Measurements from ENCODE around the gene SPIN1. TPM values are rescaled to one million over a fixed set of nuclear protein-coding genes. Genes with fewer than 3 reads are reported as not detected.

SPIN1 gene
- total and polyA plus RNA-seq, 2 donors (not counting 1 experiment from before 2014, with no cell fraction given): 9.9 to 24.9 TPM

GRCh38 chr9:88420227-88420626 is 32.0 kb downstream of the SPIN1 start:
- Histone ChIP-seq H3K4me2 (replicated peaks; ENCODE audit: low read depth, low read length, poor library complexity, severe bottlenecking) (no peak overlapping the region), H3K27me3 (replicated peaks in 1 of 4; ENCODE audit: control extremely low read depth in 1 of 4, control insufficient read depth in 3 of 4, insufficient read depth in 4 of 4, low read length in 3 of 4) (no peaks in the 10 kb centered on the region), H4K20me1 (ENCODE audit: control insufficient read depth, insufficient read depth, low read length, poor library complexity, severe bottlenecking) (no peaks in the 10 kb centered on the region), H3K36me3 (replicated peaks in 1 of 2; ENCODE audit: control extremely low read depth in 1 of 2, control insufficient read depth in 1 of 2, extremely low read depth in 1 of 2, insufficient read depth in 2 of 2, low read length in 1 of 2) (peaks cover 0 to 11% of the 10 kb centered on the region in 2 experiments), H3K79me2 (ENCODE audit: control insufficient read depth, insufficient read depth, low read length) (peaks cover 57% of the 10 kb centered on the region), H3K9me3 (ENCODE audit: control extremely low read depth in 1 of 3, control insufficient read depth in 2 of 3, insufficient read depth in 1 of 3, low read length in 2 of 3) (peaks cover 3 to 28% (median 27%) of the 10 kb centered on the region in 3 donors), H3K4me1 (ENCODE audit: control insufficient read depth in 2 of 2, insufficient read depth in 2 of 2, low read length in 2 of 2) (no peaks in the 10 kb centered on the region), H3K4me3 (ENCODE audit: control extremely low read depth in 1 of 5, extremely low read depth in 1 of 5, insufficient read depth in 1 of 5, low read depth in 2 of 5, low read length in 4 of 5) (no peak overlapping the region), H2AFZ (ENCODE audit: insufficient read depth, low read depth, low read length, poor library complexity, severe bottlenecking) (no peak overlapping the region), H3K27ac (ENCODE audit: low read length in 2 of 2) (no peak overlapping the region), H3K9ac (ENCODE audit: low read length) (no peak overlapping the region)
- ChIA-PET POLR2A (no interaction called here), CTCF (no interaction called here)
- H3K27me3 Mint-ChIP-seq: no peaks in the 10 kb centered on the region
- ATAC-seq (ENCODE audit: low read depth): no peak
- intact Hi-C loops (cut with micrococcal nuclease): no loop called here
- no peak overlapping the region for H3K4me3 Mint-ChIP-seq
- 99% methylated on average over 7 of the region's 7 CpGs for WGBS (ENCODE audit: insufficient coverage)
- peaks cover 6% of the 10 kb centered on the region for H3K9me3 Mint-ChIP-seq (ENCODE audit: insufficient read depth)
- H3K27ac Mint-ChIP-seq: no peak overlapping the region
- H3K4me1 Mint-ChIP-seq: no peaks in the 10 kb centered on the region
- DNase-seq: no peak
- TF ChIP-seq, protein P1, sequence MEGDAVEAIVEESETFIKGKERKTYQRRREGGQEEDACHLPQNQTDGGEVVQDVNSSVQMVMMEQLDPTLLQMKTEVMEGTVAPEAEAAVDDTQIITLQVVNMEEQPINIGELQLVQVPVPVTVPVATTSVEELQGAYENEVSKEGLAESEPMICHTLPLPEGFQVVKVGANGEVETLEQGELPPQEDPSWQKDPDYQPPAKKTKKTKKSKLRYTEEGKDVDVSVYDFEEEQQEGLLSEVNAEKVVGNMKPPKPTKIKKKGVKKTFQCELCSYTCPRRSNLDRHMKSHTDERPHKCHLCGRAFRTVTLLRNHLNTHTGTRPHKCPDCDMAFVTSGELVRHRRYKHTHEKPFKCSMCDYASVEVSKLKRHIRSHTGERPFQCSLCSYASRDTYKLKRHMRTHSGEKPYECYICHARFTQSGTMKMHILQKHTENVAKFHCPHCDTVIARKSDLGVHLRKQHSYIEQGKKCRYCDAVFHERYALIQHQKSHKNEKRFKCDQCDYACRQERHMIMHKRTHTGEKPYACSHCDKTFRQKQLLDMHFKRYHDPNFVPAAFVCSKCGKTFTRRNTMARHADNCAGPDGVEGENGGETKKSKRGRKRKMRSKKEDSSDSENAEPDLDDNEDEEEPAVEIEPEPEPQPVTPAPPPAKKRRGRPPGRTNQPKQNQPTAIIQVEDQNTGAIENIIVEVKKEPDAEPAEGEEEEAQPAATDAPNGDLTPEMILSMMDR (IDR thresholded peaks at IDR 0.05): no peak
- no peak for TF ChIP-seq EZH2 (IDR thresholded peaks at IDR 0.05; ENCODE audit: borderline replicate concordance, insufficient read depth, low read depth, low read length, poor library complexity, severe bottlenecking)

DNA sequence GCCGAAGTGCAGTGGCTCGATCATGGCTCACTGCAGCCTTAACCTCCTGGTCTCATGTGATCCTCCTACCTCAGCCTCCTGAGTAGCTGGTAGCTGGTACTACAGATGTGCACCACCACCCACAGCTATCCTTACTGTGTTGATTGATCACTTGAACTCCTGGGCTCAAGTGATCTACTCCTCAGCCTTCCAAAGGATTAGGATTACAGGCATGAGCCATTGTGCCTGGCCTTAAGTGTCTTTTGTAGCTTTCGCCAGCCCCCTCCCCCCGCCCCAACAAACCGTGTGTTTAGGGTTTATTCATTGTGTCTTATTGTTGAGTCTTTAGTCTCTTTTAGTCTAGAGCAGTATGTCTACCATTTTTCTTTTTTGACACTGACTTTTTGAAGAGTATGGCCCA is 33.1 kb downstream of the SPIN1 start:
- no peak overlapping the region for H2AFZ ChIP-seq (ENCODE audit: insufficient read depth, low read depth, low read length, poor library complexity, severe bottlenecking)
- ATAC-seq (ENCODE audit: low read depth): no peak
- no peak for TF ChIP-seq EZH2 (IDR thresholded peaks at IDR 0.05; ENCODE audit: borderline replicate concordance, insufficient read depth, low read depth, low read length, poor library complexity, severe bottlenecking)
- TF ChIP-seq, protein P1 (IDR thresholded peaks at IDR 0.05): no peak
- Mint-ChIP-seq H3K9me3 (ENCODE audit: insufficient read depth) (peaks cover 6% of the 10 kb centered on the region), H3K27ac (no peak overlapping the region), H3K27me3 (no peaks in the 10 kb centered on the region), H3K4me3 (no peak overlapping the region), H3K4me1 (no peaks in the 10 kb centered on the region)
- DNase-seq: no peak
- ChIA-PET POLR2A (no interaction called here), CTCF (no interaction called here)
- H3K27me3 ChIP-seq (replicated peaks in 1 of 4; ENCODE audit: control extremely low read depth in 1 of 4, control insufficient read depth in 3 of 4, insufficient read depth in 4 of 4, low read length in 3 of 4): no peaks in the 10 kb centered on the region
- H3K9me3 ChIP-seq (ENCODE audit: control extremely low read depth in 1 of 3, control insufficient read depth in 2 of 3, insufficient read depth in 1 of 3, low read length in 2 of 3): peaks cover 3 to 27% (median 21%) of the 10 kb centered on the region in 3 donors
- H3K9ac ChIP-seq (ENCODE audit: low read length): no peak overlapping the region
- H3K79me2 ChIP-seq (ENCODE audit: control insufficient read depth, insufficient read depth, low read length): peaks cover 54% of the 10 kb centered on the region
- intact Hi-C loops (cut with micrococcal nuclease): no loop called here
- H4K20me1 ChIP-seq (ENCODE audit: control insufficient read depth, insufficient read depth, low read length, poor library complexity, severe bottlenecking): peaks cover 4% of the 10 kb centered on the region
- 100% methylated on average over 2 of the region's 5 CpGs for WGBS (ENCODE audit: insufficient coverage)
- H3K27ac ChIP-seq (ENCODE audit: low read length in 2 of 2): no peak overlapping the region
- H3K4me1 ChIP-seq (ENCODE audit: control insufficient read depth in 2 of 2, insufficient read depth in 2 of 2, low read length in 2 of 2): no peaks in the 10 kb centered on the region
- peaks cover 0 to 11% of the 10 kb centered on the region in 2 experiments for H3K36me3 ChIP-seq (replicated peaks in 1 of 2; ENCODE audit: control extremely low read depth in 1 of 2, control insufficient read depth in 1 of 2, extremely low read depth in 1 of 2, insufficient read depth in 2 of 2, low read length in 1 of 2)
- H3K4me2 ChIP-seq (replicated peaks; ENCODE audit: low read depth, low read length, poor library complexity, severe bottlenecking): no peak overlapping the region
- no peak overlapping the region for H3K4me3 ChIP-seq (ENCODE audit: control extremely low read depth in 1 of 5, extremely low read depth in 1 of 5, insufficient read depth in 1 of 5, low read depth in 2 of 5, low read length in 4 of 5)

All from B cell (primary cell).